Measurements from ENCODE around the gene ZNF382. TPM values are rescaled to one million over a fixed set of nuclear protein-coding genes. Genes with fewer than 3 reads are reported as not detected.

ZNF382 gene
- polyA plus RNA-seq, 1 of the 3 experiments (the other 2 are of a cell fraction): 2.3 TPM

- TF ChIP-seq FOXM1 (IDR thresholded peaks at IDR 0.05; ENCODE audit: low read depth) (no peak), POLR2AphosphoS5 (IDR thresholded peaks at IDR 0.05; ENCODE audit: low read depth, low read length) (no peak), IRF3 (IDR thresholded peaks at IDR 0.05; ENCODE audit: low read depth, low read length) (no peak), RAD21 (IDR thresholded peaks at IDR 0.05; ENCODE audit: low read length) (no peak), GATA2 (CRISPR knock-in tag; IDR thresholded peaks at IDR 0.05) (no peak), FOXJ3 (CRISPR knock-in tag; IDR thresholded peaks at IDR 0.05) (no peak), CTCF (IDR thresholded peaks at IDR 0.05) (no peak), EZH2phosphoT487 (IDR thresholded peaks at IDR 0.05; ENCODE audit: borderline replicate concordance, low read depth) (no peak)
- TF ChIP-seq, protein P1, sequence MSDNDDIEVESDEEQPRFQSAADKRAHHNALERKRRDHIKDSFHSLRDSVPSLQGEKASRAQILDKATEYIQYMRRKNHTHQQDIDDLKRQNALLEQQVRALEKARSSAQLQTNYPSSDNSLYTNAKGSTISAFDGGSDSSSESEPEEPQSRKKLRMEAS (IDR thresholded peaks at IDR 0.05; ENCODE audit: low read depth): no peak
Measured at GRCh38 chr19:36627057-36627456, 21.9 kb downstream of the ZNF382 start (continued).

DNA sequence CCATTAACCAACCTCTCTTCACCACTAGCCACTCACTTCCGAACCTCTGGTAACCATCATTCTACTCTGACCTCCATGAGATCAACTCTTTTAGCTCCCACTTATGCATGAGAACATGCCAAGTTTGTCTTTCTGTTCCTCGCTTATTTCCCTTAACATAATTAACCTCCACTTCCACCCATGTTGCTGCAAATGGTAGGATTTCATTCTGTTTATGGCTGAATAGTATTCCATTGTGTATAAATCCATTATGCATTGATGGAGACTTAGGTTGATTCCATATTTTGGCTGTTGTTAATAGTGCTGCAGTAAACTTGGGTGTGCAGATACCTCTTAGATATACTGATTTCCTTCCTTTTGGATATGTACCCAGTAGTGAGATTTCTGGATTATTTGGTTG, 30.2 kb downstream of the ZNF382 start:
- Histone ChIP-seq H3K4me3 (ENCODE audit: low read depth in 2 of 2, low read length in 1 of 2) (no peak overlapping the region), H3K27ac (ENCODE audit: low read depth in 2 of 2, low read length in 1 of 2) (no peak overlapping the region), H3K36me3 (replicated peaks in 1 of 2; ENCODE audit: control insufficient read depth in 1 of 2, insufficient read depth in 2 of 2, low read length in 1 of 2) (peaks cover 18 to 43% of the 10 kb centered on the region in 2 experiments), H3K4me1 (ENCODE audit: control insufficient read depth in 1 of 2, insufficient read depth in 2 of 2, low read depth in 1 of 2, low read length in 1 of 2) (no peaks in the 10 kb centered on the region), H4K20me1 (ENCODE audit: insufficient read depth) (no peaks in the 10 kb centered on the region), H3K79me2 (ENCODE audit: insufficient read depth) (no peaks in the 10 kb centered on the region), H3K27me3 (ENCODE audit: insufficient read depth) (no peaks in the 10 kb centered on the region), H3K9me3 (peaks cover 33% of the 10 kb centered on the region), H2AFZ (ENCODE audit: low read depth) (no peak overlapping the region), H3F3A (replicated peaks; ENCODE audit: insufficient read depth) (peaks cover 4% of the 10 kb centered on the region), H3K4me2 (no peak overlapping the region), H3K9ac (no peak overlapping the region), H3K9me2 (no peaks in the 10 kb centered on the region)
- DNase-seq: no peak
- POLR2A ChIA-PET: no interaction called here
- no peak for TF ChIP-seq YY1 (IDR thresholded peaks at IDR 0.05; ENCODE audit: low read depth)
- TF ChIP-seq MEF2A (IDR thresholded peaks at IDR 0.05; ENCODE audit: borderline replicate concordance, low read depth): no peak
- no peak for TF ChIP-seq EZH2phosphoT487 (IDR thresholded peaks at IDR 0.05; ENCODE audit: borderline replicate concordance, low read depth)
- no peak for TF ChIP-seq CHD2 (IDR thresholded peaks at IDR 0.05; ENCODE audit: low read length, partially characterized antibody)
- no peak for TF ChIP-seq RFX5 (IDR thresholded peaks at IDR 0.05; ENCODE audit: low read length)
- no peak for TF ChIP-seq IRF3 (IDR thresholded peaks at IDR 0.05; ENCODE audit: low read depth, low read length)
- TF ChIP-seq, protein P2, sequence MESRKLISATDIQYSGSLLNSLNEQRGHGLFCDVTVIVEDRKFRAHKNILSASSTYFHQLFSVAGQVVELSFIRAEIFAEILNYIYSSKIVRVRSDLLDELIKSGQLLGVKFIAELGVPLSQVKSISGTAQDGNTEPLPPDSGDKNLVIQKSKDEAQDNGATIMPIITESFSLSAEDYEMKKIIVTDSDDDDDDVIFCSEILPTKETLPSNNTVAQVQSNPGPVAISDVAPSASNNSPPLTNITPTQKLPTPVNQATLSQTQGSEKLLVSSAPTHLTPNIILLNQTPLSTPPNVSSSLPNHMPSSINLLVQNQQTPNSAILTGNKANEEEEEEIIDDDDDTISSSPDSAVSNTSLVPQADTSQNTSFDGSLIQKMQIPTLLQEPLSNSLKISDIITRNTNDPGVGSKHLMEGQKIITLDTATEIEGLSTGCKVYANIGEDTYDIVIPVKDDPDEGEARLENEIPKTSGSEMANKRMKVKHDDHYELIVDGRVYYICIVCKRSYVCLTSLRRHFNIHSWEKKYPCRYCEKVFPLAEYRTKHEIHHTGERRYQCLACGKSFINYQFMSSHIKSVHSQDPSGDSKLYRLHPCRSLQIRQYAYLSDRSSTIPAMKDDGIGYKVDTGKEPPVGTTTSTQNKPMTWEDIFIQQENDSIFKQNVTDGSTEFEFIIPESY (IDR thresholded peaks at IDR 0.05; ENCODE audit: borderline replicate concordance, low read depth): no peak
- TF ChIP-seq GABPA (IDR thresholded peaks at IDR 0.05; ENCODE audit: low read depth): no peak
- TF ChIP-seq TCF12 (IDR thresholded peaks at IDR 0.05): no peak
- no peak for TF ChIP-seq RCOR1 (IDR thresholded peaks at IDR 0.05; ENCODE audit: low read length)
- TF ChIP-seq JUND (IDR thresholded peaks at IDR 0.05): no peak
- no peak for TF ChIP-seq NRF1 (IDR thresholded peaks at IDR 0.05; ENCODE audit: low read depth, low read length)
- no peak for TF ChIP-seq SMC3 (IDR thresholded peaks at IDR 0.05; ENCODE audit: low read depth, low read length)
- TF ChIP-seq, protein P3, sequence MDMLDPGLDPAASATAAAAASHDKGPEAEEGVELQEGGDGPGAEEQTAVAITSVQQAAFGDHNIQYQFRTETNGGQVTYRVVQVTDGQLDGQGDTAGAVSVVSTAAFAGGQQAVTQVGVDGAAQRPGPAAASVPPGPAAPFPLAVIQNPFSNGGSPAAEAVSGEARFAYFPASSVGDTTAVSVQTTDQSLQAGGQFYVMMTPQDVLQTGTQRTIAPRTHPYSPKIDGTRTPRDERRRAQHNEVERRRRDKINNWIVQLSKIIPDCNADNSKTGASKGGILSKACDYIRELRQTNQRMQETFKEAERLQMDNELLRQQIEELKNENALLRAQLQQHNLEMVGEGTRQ (IDR thresholded peaks at IDR 0.05; ENCODE audit: borderline replicate concordance, low read depth, low read length): no peak
- TF ChIP-seq MXI1 (IDR thresholded peaks at IDR 0.05; ENCODE audit: low read depth, low read length): no peak
- no peak for TF ChIP-seq FOSL2 (IDR thresholded peaks at IDR 0.05; ENCODE audit: borderline replicate concordance, low read depth)
- TF ChIP-seq TEAD4 (IDR thresholded peaks at IDR 0.05; ENCODE audit: borderline replicate concordance, insufficient read depth): no peak
- TF ChIP-seq EP300 (IDR thresholded peaks at IDR 0.05; ENCODE audit: borderline replicate concordance in 1 of 2, low read depth in 1 of 2, low read length in 1 of 2): no peak
- 69% methylated on average over 2 of the region's 2 CpGs for WGBS (ENCODE audit: low lambda C conversion rate)
- CTCF ChIA-PET: no interaction called here
